ENCODE data around the gene KIF1C. TPM values are rescaled to one million over a fixed set of nuclear protein-coding genes. Genes with fewer than 3 reads are reported as not detected.
"Not testable (repeated sequence)": the region's sequence is repeated elsewhere in the genome, so short reads cannot be mapped to it uniquely, and the experiment has no call there.

The KIF1C gene
- total RNA-seq, 1 donor from 2014 or later: 97.6 TPM

GRCh38 chr17:5020502-5021023, 22.8 kb downstream of the KIF1C start:
- Histone ChIP-seq H3K36me3 (ENCODE audit: control insufficient read depth, insufficient read depth, low read length) (peaks cover 3% of the 10 kb centered on the region), H3K27me3 (ENCODE audit: control insufficient read depth, insufficient read depth, low read length) (no peaks in the 10 kb centered on the region)
- TF ChIP-seq, protein P1, sequence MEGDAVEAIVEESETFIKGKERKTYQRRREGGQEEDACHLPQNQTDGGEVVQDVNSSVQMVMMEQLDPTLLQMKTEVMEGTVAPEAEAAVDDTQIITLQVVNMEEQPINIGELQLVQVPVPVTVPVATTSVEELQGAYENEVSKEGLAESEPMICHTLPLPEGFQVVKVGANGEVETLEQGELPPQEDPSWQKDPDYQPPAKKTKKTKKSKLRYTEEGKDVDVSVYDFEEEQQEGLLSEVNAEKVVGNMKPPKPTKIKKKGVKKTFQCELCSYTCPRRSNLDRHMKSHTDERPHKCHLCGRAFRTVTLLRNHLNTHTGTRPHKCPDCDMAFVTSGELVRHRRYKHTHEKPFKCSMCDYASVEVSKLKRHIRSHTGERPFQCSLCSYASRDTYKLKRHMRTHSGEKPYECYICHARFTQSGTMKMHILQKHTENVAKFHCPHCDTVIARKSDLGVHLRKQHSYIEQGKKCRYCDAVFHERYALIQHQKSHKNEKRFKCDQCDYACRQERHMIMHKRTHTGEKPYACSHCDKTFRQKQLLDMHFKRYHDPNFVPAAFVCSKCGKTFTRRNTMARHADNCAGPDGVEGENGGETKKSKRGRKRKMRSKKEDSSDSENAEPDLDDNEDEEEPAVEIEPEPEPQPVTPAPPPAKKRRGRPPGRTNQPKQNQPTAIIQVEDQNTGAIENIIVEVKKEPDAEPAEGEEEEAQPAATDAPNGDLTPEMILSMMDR (IDR thresholded peaks at IDR 0.05; ENCODE audit: insufficient read depth, low read length, poor library complexity, severe bottlenecking): no peak

GRCh38 chr17:5022171-5022711, 24.5 kb downstream of the KIF1C start:
- TF ChIP-seq, protein P1 (IDR thresholded peaks at IDR 0.05; ENCODE audit: insufficient read depth, low read length, poor library complexity, severe bottlenecking): no peak
- no peaks in the 10 kb centered on the region for H3K27me3 ChIP-seq (ENCODE audit: control insufficient read depth, insufficient read depth, low read length)
- no peak for DNase-seq (ENCODE audit: low read depth)
- no peak overlapping the region for H3K4me3 ChIP-seq (ENCODE audit: low read depth, low read length)
- peaks cover 3% of the 10 kb centered on the region for H3K36me3 ChIP-seq (ENCODE audit: control insufficient read depth, insufficient read depth, low read length)

More at GRCh38 chr17:5020502-5021023, 22.8 kb downstream of the KIF1C start:
- DNase-seq (ENCODE audit: low read depth): no peak
- H3K4me3 ChIP-seq (ENCODE audit: low read depth, low read length): no peak overlapping the region

DNA sequence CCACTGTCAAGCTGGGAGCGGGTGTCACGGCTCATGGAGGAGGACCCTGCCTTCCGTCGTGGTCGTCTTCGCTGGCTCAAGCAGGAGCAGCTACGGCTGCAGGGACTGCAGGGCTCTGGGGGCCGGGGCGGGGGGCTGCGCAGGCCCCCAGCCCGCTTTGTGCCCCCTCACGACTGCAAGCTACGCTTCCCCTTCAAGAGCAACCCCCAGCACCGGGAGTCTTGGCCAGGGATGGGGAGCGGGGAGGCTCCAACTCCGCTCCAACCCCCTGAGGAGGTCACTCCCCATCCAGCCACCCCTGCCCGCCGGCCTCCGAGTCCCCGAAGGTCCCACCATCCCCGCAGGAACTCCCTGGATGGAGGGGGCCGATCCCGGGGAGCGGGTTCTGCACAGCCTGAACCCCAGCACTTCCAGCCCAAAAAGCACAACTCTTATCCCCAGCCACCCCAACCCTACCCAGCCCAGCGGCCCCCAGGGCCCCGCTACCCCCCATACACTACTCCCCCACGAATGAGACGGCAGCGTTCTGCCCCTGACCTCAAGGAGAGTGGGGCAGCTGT, 25.9 kb downstream of the KIF1C start:
- peaks cover 1% of the 10 kb centered on the region for H3K36me3 ChIP-seq (ENCODE audit: control insufficient read depth, insufficient read depth, low read length)
- H3K27me3 ChIP-seq (ENCODE audit: control insufficient read depth, insufficient read depth, low read length): no peaks in the 10 kb centered on the region
- DNase-seq (ENCODE audit: low read depth): no peak
- TF ChIP-seq, protein P1 (IDR thresholded peaks at IDR 0.05; ENCODE audit: insufficient read depth, low read length, poor library complexity, severe bottlenecking): no peak
- no peak overlapping the region for H3K4me3 ChIP-seq (ENCODE audit: low read depth, low read length)

GRCh38 chr17:5024604-5025003, 26.9 kb downstream of the KIF1C start:
- Histone ChIP-seq H3K4me3 (ENCODE audit: low read depth, low read length) (no peak overlapping the region), H3K36me3 (ENCODE audit: control insufficient read depth, insufficient read depth, low read length) (peaks cover 1% of the 10 kb centered on the region), H3K27me3 (ENCODE audit: control insufficient read depth, insufficient read depth, low read length) (no peaks in the 10 kb centered on the region)
- no peak for DNase-seq (ENCODE audit: low read depth)
- TF ChIP-seq, protein P1 (IDR thresholded peaks at IDR 0.05; ENCODE audit: insufficient read depth, low read length, poor library complexity, severe bottlenecking): no peak

- DNase-seq (ENCODE audit: low read depth): no peak
- H3K36me3 ChIP-seq (ENCODE audit: control insufficient read depth, insufficient read depth, low read length): peaks cover 1% of the 10 kb centered on the region
- TF ChIP-seq, protein P1 (IDR thresholded peaks at IDR 0.05; ENCODE audit: insufficient read depth, low read length, poor library complexity, severe bottlenecking): no peak
- H3K27me3 ChIP-seq (ENCODE audit: control insufficient read depth, insufficient read depth, low read length): no peaks in the 10 kb centered on the region
- no peak overlapping the region for H3K4me3 ChIP-seq (ENCODE audit: low read depth, low read length)
Observed at GRCh38 chr17:5027299-5027698, 29.5 kb downstream of the KIF1C start.

- no peak for DNase-seq (ENCODE audit: low read depth)
- TF ChIP-seq, protein P1 (IDR thresholded peaks at IDR 0.05; ENCODE audit: insufficient read depth, low read length, poor library complexity, severe bottlenecking): no peak
- Histone ChIP-seq H3K27me3 (ENCODE audit: control insufficient read depth, insufficient read depth, low read length) (no peaks in the 10 kb centered on the region), H3K36me3 (ENCODE audit: control insufficient read depth, insufficient read depth, low read length) (no peaks in the 10 kb centered on the region), H3K4me3 (ENCODE audit: low read depth, low read length) (no peak overlapping the region)
Observed at GRCh38 chr17:5027916-5028315, 30.2 kb downstream of the KIF1C start.

DNA sequence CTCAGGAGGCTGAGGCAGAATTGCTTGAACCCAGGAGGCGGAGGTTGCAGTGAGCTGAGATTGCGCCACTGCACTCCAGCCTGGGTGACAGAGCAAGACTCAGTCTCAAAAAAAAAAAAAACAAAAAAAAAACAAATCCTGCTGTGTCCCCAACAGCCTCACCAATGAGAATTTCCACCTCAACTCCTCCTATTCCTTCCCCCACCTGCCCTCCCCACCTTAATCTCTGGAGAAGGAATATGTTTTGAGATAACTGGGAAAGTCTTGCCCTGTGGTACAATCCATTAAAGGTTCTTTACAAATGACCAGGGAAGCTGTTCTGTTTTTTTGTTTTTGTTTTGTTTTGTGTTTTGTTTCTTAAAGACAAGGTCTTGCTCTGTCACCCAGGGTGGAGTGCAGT, 32.4 kb downstream of the KIF1C start:
- peaks cover 13% of the 10 kb centered on the region for H3K27me3 ChIP-seq (ENCODE audit: control insufficient read depth, insufficient read depth, low read length)
- DNase-seq (ENCODE audit: low read depth); H3K4me3 ChIP-seq (ENCODE audit: low read depth, low read length); H3K36me3 ChIP-seq (ENCODE audit: control insufficient read depth, insufficient read depth, low read length): not testable (repeated sequence)

Data from kidney epithelial cell (primary cell).